Stimulated activated naive CD8-positive, alpha-beta T cell treated with anti-CD3 and anti-CD28 coated beads, Interleukin-15, Interleukin-2, amounts not matched to agents 100 U/mL and 50 U/mL, for 24 hours (primary cell): Measurements from ENCODE around the gene SLC25A19.
"Not testable (repeated sequence)": the region's sequence is repeated elsewhere in the genome, so short reads cannot be mapped to it uniquely, and the experiment has no call there.

Experiments
- ATAC-seq: fragments of 150-1000 bp; cut with Tn5 transposase; one replicate; pipeline ENCODE4 v1.10.0; 2021
- DNase-seq: peaks from one replicate; pipeline ENCODE4 v3.0.0; 2021

SLC25A19 gene

GRCh38 chr17:75301502-75302206 is 12.4 kb upstream of the SLC25A19 start:
- DNase-seq: no peak

GRCh38 chr17:75301049-75301448 is 11.8 kb upstream of the SLC25A19 start:
- ATAC-seq (no peak), DNase-seq (no peak)

More at GRCh38 chr17:75301502-75302206, 12.4 kb upstream of the SLC25A19 start:
- no peak for ATAC-seq

GRCh38 chr17:75300280-75300679 is 11.0 kb upstream of the SLC25A19 start:
- DNase-seq: no peak
- ATAC-seq: no peak

GRCh38 chr17:75295201-75296158 is 6.2 kb upstream of the SLC25A19 start:
- ATAC-seq: peak; percentile 90
- peak; percentile 45 for DNase-seq

- ATAC-seq, DNase-seq: not testable (repeated sequence)
Observed at GRCh38 chr17:75292810-75293448, 3.7 kb upstream of the SLC25A19 start.

GRCh38 chr17:75289832-75290337 is 652 bp upstream of the SLC25A19 start:
- ATAC-seq: peak; percentile 6
- peak; percentile 72 for DNase-seq

GRCh38 chr17:75288770-75289114 is 491 bp downstream of the SLC25A19 start:
- DNase-seq (peak; percentile 56), ATAC-seq (peak; percentile 15)

GRCh38 chr17:75288359-75288758 is 874 bp downstream of the SLC25A19 start:
- ATAC-seq: no peak

GRCh38 chr17:75287221-75287620 is 2.0 kb downstream of the SLC25A19 start:
- ATAC-seq (no peak), DNase-seq (no peak)

More at GRCh38 chr17:75288359-75288758, 874 bp downstream of the SLC25A19 start:
- DNase-seq: no peak

- ATAC-seq: no peak
Observed at GRCh38 chr17:75285123-75285522, 4.1 kb downstream of the SLC25A19 start.

GRCh38 chr17:75280189-75280588 is 9.0 kb downstream of the SLC25A19 start:
- not testable (repeated sequence) for ATAC-seq, DNase-seq

More at GRCh38 chr17:75285123-75285522, 4.1 kb downstream of the SLC25A19 start:
- DNase-seq: no peak

- DNase-seq: no peak
- no peak for ATAC-seq
Observed at GRCh38 chr17:75277664-75278071, 11.6 kb downstream of the SLC25A19 start.

GRCh38 chr17:75273977-75274708 is 15.1 kb downstream of the SLC25A19 start:
- ATAC-seq: no peak
- no peak for DNase-seq

- ATAC-seq (no peak), DNase-seq (no peak)
Observed at GRCh38 chr17:75272848-75273184, 16.4 kb downstream of the SLC25A19 start.

- DNase-seq (peak; percentile 39), ATAC-seq (no peak)
Observed at GRCh38 chr17:75271955-75272847, 17.0 kb downstream of the SLC25A19 start.

- peak; percentile 91 for DNase-seq
Observed at GRCh38 chr17:75271233-75271954, 17.8 kb downstream of the SLC25A19 start.

GRCh38 chr17:75270966-75271232 is 18.3 kb downstream of the SLC25A19 start, which contains the start of gene MIF4GD:
Gene MIF4GD (minus strand): TSS chr17:75271231. CDS start chr17:75270195, 1,036 bp downstream.
- DNase-seq: no peak
- ATAC-seq: no peak

More at GRCh38 chr17:75271233-75271954, 17.8 kb downstream of the SLC25A19 start:
- peak; percentile 84 for ATAC-seq

- ATAC-seq (peak; percentile 42), DNase-seq (peak; percentile 76)
Observed at GRCh38 chr17:75270218-75270965, 18.8 kb downstream of the SLC25A19 start.

- DNase-seq (no peak), ATAC-seq (no peak)
Observed at GRCh38 chr17:75269844-75270217, 19.4 kb downstream of the SLC25A19 start.
